Loucy (cell line): ENCODE data around the gene GUCY1A1.

Source experiments
- EZH2phosphoT487 ChIP-seq: fragments of 200-600 bp; IDR thresholded peaks from 2 replicates; pipeline ENCODE4 v1.6.1; 2018; ENCODE audit warnings: antibody characterized with exemption, mild to moderate bottlenecking, moderate library complexity, borderline replicate concordance
- TF ChIP-seq, protein P1 (sequence below): fragments of 200-600 bp; sonication (generic); conservative IDR thresholded peaks from 2 replicates; pipeline ENCODE4 v1.5.1; 2014; ENCODE audit warnings: mild to moderate bottlenecking, antibody characterized with exemption, low read length

- TF ChIP-seq, protein P1, sequence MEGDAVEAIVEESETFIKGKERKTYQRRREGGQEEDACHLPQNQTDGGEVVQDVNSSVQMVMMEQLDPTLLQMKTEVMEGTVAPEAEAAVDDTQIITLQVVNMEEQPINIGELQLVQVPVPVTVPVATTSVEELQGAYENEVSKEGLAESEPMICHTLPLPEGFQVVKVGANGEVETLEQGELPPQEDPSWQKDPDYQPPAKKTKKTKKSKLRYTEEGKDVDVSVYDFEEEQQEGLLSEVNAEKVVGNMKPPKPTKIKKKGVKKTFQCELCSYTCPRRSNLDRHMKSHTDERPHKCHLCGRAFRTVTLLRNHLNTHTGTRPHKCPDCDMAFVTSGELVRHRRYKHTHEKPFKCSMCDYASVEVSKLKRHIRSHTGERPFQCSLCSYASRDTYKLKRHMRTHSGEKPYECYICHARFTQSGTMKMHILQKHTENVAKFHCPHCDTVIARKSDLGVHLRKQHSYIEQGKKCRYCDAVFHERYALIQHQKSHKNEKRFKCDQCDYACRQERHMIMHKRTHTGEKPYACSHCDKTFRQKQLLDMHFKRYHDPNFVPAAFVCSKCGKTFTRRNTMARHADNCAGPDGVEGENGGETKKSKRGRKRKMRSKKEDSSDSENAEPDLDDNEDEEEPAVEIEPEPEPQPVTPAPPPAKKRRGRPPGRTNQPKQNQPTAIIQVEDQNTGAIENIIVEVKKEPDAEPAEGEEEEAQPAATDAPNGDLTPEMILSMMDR: no peak
- no peak for TF ChIP-seq EZH2phosphoT487
Measured at GRCh38 chr4:155751569-155751968, 84.9 kb downstream of the GUCY1A1 start.
